Prostate gland (tissue), 2 donors: ENCODE measurements around the gene HBA1.

ENCODE experiments used
- CTCF ChIP-seq, 4 experiments: fragments of 200-600 bp in 2 of 4; fragments of 450-650 bp in 2 of 4; sonication (generic) in 2 of 4; IDR thresholded peaks; 1 replicate in 3 of 4; 2 replicates in 1 of 4; pipeline ENCODE4 v1.5.1; 2016 to 2019; ENCODE audit warnings: antibody characterized with exemption in 4 of 4, mild to moderate bottlenecking in 2 of 4, moderate library complexity in 2 of 4
- POLR2A ChIP-seq: fragments of 450-650 bp; IDR thresholded peaks from one replicate; pipeline ENCODE4 v1.6.1; 2016; ENCODE audit warnings: antibody characterized with exemption, mild to moderate bottlenecking

DNA sequence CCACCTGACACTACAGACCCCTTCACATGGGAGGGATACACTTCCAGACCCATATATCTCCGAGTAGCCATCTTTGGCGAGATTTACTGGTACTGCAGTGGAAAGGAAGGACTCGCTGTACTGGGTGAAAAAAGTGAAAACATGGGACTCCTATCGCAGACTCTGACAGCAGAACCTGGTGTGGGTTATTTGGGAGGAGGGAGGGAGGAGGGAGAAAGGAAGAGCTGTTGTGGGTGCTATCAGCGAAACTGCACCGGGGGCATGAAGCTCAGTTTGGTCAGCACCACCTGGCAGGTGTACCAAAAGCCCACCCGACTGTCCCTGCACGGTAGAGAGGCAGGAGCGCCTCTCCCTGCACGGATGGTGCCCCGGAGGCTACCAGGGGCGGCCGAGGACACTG is 8.7 kb downstream of the HBA1 start:
- TF ChIP-seq POLR2A: no peak
- no peak for TF ChIP-seq CTCF (IDR thresholded peaks at IDR 0.05)
